Renal cortex interstitium (tissue), 11 donors: Measurements from ENCODE around the gene TXNIP. TPM values are rescaled to one million over a fixed set of nuclear protein-coding genes. Genes with fewer than 3 reads are reported as not detected.

ENCODE experiments used
- DNase-seq, 11 donors: peaks; one replicate each; pipeline ENCODE4 v3.0.0-alpha.2; 2013; ENCODE audit warnings: low read depth in 9 of 11, low spot score in 4 of 11; ENCODE audit errors: extremely low read depth in 1 of 11
- polyA plus RNA-seq, 3 donors: library from polyadenylated mRNA; unstranded; fragments of 120-200 nt; gene quantifications; one replicate each; pipeline ENCODE4 v1.2.1, GENCODE V29; 2013; ENCODE audit not compliant: insufficient read length in 3 of 3

TXNIP gene
- polyA plus RNA-seq, 3 donors: 453 to 546 (median 468) TPM

DNA sequence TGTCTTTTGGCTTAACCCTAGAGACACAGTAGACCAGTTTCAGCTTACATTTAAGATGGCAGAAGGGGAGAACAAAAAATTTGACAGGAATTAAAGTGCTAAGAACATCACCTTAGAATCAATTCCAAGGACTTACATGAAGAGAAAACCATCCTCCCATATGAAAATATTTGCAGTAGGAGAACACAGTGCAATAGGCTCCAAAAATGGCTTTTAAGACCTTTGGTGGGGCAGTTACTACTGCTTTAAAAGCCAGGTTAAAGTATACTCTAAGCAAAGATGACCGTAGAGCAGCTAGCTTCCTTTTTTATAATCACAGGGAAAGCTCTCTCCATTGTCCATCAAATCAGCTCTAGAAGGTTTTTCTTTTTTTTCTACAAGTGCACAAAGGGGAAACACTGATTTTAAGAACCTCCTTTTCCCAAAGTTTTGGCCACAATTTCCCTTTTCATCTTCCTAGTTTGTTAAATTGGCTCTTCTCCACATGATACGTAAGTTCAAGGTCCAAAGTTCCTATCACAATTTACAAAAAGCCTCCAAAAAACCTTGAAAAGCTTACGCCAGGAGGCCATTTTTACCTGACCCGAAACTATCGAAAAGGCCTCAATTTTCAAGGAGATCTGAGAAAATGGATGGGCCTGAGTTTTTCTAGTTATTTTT, 3.3 kb downstream of the TXNIP start:
- DNase-seq: no peak

DNA sequence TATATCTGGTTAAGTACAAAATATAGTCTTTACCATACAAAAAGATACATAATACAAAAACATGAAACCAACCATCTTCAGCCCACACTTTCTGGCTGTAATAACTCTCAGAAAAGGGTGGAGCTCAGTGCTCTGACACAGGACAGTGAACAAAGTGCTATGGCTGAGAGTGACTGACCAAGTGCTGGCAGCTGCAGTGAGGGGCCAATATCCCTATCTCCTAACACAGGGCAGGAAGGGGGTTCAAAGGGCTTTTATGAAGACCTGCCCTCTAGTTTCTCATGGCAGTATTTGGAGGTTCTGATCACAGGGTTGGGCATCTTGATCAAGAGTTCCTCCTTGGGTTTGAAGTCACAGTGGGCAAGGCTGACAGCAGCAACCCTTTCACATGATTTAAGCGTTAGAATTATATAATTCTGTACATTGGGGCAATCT, 3.9 kb downstream of the TXNIP start:
- no peak for DNase-seq

DNA sequence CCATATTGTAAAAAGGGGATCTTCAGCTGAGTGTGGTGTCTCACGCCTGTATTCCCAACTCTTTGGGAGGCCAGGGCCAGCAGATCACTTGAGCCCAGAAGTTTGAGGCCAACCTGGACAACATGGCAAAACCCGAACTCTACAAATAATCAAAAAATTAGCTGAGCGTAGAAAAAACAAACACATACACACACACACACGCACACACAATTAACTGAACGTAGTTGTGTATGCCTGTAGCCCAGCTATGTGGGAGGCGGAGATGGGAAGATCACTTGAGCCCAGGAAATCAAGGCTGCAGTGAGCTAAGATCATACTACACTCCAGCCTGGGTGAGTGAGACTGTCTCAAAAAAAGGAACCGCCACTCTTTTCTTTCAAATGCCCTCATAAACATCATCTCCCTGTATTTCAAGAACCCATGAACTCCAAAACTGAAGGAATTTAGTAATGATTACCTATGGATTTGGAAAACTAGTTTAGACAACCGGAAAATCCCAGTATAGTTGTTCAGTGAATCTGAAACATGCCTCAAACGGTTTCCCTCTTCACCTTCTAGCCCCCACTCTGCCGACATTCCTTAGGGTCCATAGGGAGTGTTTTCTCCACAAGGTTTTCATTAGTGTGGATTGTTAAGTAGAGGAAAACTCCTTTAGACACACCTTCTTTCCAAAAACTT, 4.5 kb downstream of the TXNIP start:
- no peak for DNase-seq

DNA sequence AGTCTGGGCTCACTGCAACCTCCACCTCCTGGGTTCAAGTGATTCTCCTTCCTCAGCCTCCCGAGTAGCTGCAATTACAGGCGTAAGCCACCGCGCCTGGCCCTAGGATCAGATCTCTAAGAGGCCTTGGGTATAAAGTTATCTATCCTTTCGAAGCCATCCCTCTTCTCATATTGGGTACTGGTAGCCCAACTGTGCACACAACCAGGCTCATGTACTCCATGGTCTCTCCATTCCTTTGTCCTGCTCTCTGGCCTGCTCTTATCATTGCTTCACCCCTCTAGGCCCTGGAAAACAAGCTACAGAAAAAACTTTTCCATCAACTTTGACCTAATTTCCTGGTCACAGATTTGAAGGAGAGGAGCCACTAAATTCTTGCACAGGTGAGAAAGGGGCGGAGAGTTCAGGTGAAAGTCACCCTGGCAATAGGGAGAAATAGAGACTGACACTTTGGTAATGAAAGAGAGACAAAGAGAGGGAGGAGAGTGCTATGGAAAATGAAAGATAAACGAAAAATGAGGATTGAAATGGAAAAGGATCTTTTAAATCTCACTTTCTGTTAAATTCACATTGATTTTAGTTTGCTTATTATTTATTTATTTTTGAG, 6.0 kb downstream of the TXNIP start:
- no peak for DNase-seq

DNA sequence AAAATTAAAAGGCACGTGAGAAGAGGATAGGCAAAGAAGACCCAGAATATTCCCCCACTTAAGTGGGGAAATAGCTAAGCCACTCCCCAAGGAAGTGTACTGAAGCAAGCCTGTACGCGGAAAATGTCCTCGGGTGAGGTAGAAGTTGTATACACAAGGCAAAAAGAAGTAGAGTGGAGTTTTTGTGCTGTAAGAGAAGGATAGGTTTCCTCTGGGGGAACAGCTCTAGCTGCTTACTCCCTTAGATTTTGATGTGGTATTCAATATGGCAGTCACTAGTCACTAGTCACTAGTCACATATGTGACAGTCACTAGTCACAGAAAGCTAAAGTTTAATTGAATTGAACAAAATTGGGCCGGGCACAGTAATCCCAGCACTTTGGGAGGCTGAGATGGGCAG, 7.6 kb downstream of the TXNIP start:
- DNase-seq: no peak

- DNase-seq: no peak
Measured at GRCh38 chr1:145987926-145988325, 8.5 kb downstream of the TXNIP start.

- DNase-seq: no peak
Measured at GRCh38 chr1:145986551-145986950, 9.8 kb downstream of the TXNIP start.

DNA sequence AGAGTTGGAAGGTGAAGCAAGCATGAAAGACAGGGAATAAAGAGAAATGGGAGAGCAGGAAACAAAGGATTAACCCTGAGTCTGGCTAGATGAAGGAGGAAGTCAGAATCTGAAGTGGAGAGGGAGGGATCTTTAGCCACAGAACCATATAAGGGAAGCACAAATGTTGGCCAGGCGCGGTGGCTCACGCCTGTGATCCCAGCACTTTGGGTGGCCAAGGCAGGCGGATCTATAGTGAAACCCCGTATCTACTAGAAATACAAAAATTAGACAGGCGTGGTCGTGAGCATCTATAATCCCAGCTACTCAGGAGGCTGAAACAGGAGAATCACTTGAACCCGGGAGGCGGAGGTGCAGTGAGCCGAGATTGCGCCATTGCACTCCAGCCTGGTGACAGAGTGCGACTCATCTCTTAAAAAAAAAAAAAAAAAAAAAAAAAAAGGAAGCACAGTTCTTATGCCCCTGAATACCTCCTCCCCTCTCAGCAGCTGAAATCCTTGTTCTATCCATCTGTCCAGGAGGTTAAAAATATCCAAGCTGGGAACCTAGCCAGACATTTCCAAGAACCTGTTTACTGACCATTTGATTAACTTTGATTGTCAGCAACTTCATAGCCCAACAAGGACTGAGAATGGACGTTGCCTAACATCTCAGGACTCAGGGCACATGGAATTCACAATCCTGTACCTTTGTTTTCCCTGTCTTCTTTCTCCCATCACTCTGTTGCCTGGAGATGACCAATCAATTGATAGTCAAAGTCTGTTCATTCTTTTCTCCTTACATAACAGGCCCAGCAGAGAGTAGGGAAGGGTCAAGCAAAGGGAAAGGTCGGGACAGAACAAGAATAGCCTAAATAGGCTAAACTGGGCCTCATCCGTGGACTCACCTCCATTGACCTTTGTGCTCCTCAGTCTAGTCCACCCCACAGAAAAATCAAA, 10.6 kb downstream of the TXNIP start:
- no peak for DNase-seq

GRCh38 chr1:145985129-145985501, 11.3 kb downstream of the TXNIP start:
- DNase-seq: no peak

- no peak for DNase-seq
Measured at GRCh38 chr1:145983960-145984830, 12.2 kb downstream of the TXNIP start.

DNA sequence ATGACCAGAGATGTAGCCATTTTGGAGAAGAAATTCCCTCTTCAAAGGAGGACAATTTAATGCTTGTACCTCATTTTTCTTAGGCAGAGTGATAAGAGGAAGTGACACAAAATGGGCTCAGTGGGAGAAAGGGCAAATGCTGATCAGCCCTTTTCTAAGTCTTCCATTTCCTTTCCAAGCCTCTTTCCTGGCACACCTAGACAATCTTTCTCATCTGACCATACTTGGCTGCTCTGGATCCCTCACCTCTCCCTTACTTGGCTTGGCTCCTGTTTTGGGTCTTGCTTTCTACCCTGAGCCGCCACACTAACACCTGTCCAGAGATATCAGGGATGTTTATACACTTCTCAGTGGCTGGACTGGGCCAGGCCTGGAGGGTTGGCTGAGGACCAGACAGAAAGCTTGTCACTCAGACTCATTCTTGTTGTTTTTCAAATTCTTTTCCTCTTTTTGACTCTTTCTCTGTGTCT, 13.1 kb downstream of the TXNIP start:
- DNase-seq: no peak

DNA sequence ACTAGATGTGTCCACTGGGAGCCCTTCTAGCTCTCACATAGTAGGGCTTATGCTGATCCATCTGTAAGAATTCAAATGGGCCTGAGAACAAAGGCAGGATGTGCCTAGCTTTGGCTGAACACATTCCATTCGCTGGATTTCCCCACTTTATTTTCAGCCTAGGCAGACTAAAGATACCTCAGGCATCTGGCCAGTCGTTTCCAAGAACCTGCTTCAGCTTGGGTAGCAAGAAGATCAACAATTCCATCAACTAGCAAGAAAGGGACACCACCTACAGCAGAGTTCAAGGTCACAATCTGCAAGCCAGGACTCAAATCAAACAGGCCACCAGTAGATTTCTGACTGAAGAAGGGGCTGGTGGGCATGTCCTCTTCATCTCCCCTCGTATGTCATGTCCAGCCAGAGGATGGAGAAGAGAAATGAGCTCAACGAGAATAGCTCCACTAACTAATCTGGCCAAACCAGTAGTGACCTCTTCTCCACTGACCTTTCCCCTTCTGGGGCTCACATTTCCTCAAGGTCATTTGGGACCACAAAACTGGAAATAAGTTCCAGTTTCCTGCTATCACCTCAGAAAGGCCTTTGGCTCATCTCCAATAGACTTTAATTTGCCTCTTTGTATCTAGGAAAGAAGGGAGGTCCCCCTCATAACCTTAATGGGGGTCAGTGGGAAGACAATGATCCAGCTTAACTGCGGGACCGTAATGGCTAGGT, 14.2 kb downstream of the TXNIP start:
- no peak for DNase-seq

- DNase-seq: no peak
Measured at GRCh38 chr1:145980457-145980994, 15.9 kb downstream of the TXNIP start.

- DNase-seq: no peak
Measured at GRCh38 chr1:145979746-145980456, 16.5 kb downstream of the TXNIP start.

DNA sequence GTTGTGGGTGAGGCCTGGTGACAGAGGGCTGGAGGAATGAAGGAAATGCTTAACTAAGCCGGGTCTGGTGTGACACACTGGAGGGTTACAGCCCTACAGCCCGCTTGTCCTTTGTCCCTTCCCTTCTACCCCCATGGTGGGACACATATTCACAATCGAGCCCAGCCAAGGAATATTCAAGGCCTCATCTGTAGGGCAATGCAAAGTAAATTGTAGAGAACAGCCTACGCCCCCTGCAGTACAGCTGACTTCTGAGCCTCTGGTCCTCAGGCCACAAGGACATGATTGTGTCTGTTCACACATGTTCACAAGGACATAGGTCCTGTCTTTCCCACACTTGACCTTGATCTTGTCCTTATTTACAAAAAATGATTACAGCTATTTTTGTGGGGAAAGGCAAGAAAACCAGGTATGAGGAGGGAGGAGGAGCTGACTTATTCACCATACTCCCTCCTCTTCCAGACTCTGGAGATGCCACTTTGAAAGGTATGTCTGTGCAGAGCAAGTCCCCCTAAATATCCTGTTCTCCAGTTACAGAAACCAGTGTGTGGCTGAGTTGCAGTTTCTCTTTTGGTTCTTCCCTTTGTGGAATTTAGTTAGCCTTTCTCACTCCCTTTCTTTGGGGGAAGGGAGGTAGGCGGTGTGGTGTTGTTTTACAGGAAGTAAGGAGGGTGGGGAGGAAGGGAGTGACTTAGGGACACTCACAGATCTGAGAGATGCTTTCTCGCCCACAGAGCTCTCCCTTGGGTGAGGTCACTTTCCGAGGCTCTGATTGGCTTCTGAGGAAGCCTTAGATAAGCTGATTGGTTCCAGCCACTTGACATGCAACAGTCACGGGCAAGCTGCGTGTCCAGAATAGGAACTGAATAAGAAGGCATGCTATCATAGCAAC, 17.3 kb downstream of the TXNIP start:
- peak; percentile 92 to 100 (median 96) for DNase-seq

DNA sequence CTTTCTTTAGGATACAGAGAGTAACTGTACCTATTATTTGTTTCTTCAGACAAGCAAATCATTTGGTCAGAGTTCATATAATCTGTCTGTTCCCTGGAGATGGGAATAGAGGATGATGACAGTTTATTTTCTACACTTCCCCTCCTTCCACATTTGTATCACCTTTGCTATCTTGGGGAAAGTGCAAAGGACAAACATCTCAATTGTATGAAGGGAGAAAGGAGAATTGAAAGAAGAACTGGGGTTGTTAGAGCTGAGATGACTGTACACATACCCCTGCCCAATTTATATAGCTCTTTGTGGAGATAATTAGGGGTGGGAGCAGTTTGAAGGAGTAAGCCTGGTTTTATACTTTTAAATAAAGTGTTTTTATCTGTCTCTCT, 17.9 kb downstream of the TXNIP start:
- DNase-seq: no peak
